GM12801 (cell line): ENCODE measurements around the gene ZBED1.

ENCODE experiments used
- CTCF ChIP-seq: IDR thresholded peaks from one replicate; pipeline ENCODE4 v1.5.1; 2011; ENCODE audit warnings: control low read depth; ENCODE audit not compliant: insufficient read length; ENCODE audit errors: extremely low read depth

Gene ZBED1

GRCh38 chrX:2499507-2499906 is 1.3 kb downstream of the ZBED1 start:
- TF ChIP-seq CTCF: no peak

GRCh38 chrX:2498781-2499302 is 1.9 kb downstream of the ZBED1 start:
- no peak for TF ChIP-seq CTCF

- TF ChIP-seq CTCF: no peak
Measured at GRCh38 chrX:2497961-2498780, 2.6 kb downstream of the ZBED1 start.

GRCh38 chrX:2495595-2495994 is 5.2 kb downstream of the ZBED1 start:
- no peak for TF ChIP-seq CTCF

GRCh38 chrX:2492531-2493218 is 8.1 kb downstream of the ZBED1 start:
- TF ChIP-seq CTCF: no peak

- no peak for TF ChIP-seq CTCF
Measured at GRCh38 chrX:2490634-2491033, 10.1 kb downstream of the ZBED1 start.

- TF ChIP-seq CTCF: no peak
Measured at GRCh38 chrX:2489446-2490445, 11.0 kb downstream of the ZBED1 start.
